Right lobe of liver (tissue), 4 donors: ENCODE data around the gene MRPL47.

Experiments
- CTCF ChIP-seq, 4 donors: fragments of 200-600 bp in 3 of 4; fragments of 450-650 bp in 1 of 4; IDR thresholded peaks; one replicate each; pipeline versions ENCODE4 v1.5.1 to v1.8.0; 2016 to 2022; ENCODE audit warnings: antibody characterized with exemption in 4 of 4, mild to moderate bottlenecking in 2 of 4
- POLR2A ChIP-seq: fragments of 450-650 bp; IDR thresholded peaks from one replicate; pipeline ENCODE4 v1.6.1; 2017; ENCODE audit warnings: antibody characterized with exemption, mild to moderate bottlenecking
- donor health status: DM: no; HTN: no; CAD: no.
- donor health status: DM: no; HTN: no; CAD: no.
- donor health status: DM: no; HTN: yes; CAD: no.

- TF ChIP-seq POLR2A = no peak
- TF ChIP-seq CTCF (IDR thresholded peaks at IDR 0.05) = no peak
Measured at GRCh38 chr3:179606534-179607085, 2.2 kb upstream of the MRPL47 start.
